ENCODE data around the gene BNC2.

DNA sequence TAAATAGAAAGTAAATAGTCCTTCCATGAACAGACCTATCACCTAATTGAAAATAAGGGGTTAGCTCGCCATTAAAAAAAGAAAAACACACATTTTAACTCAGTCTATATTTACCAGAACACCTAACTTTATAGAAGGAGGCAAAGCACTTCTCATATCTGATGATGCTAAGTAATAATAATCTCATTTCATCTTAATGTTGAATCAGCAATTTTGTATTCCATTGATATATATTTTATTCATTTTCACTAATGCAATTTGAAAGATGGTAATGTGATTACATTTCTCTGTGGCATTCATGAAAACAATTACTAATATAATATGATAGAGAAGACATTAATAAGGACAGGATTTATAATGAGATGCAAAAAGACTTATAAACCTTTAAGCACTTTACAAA is 276.7 kb downstream of the BNC2 start:
- TF ChIP-seq SAFB2 (CRISPR knock-in tag; IDR thresholded peaks at IDR 0.05; ENCODE audit: borderline replicate concordance, low read depth) (no peak), CHCHD3 (CRISPR knock-in tag; IDR thresholded peaks at IDR 0.05) (no peak), ZBTB38 (CRISPR knock-in tag; IDR thresholded peaks at IDR 0.05) (no peak), ZBTB21 (CRISPR knock-in tag; IDR thresholded peaks at IDR 0.05) (no peak), ZFX (CRISPR knock-in tag; IDR thresholded peaks at IDR 0.05; ENCODE audit: low read depth) (no peak), ZNF562 (CRISPR knock-in tag; IDR thresholded peaks at IDR 0.05; ENCODE audit: borderline replicate concordance) (no peak), ELF4 (CRISPR knock-in tag; IDR thresholded peaks at IDR 0.05; ENCODE audit: borderline replicate concordance) (no peak)
- TF ChIP-seq, protein P1, sequence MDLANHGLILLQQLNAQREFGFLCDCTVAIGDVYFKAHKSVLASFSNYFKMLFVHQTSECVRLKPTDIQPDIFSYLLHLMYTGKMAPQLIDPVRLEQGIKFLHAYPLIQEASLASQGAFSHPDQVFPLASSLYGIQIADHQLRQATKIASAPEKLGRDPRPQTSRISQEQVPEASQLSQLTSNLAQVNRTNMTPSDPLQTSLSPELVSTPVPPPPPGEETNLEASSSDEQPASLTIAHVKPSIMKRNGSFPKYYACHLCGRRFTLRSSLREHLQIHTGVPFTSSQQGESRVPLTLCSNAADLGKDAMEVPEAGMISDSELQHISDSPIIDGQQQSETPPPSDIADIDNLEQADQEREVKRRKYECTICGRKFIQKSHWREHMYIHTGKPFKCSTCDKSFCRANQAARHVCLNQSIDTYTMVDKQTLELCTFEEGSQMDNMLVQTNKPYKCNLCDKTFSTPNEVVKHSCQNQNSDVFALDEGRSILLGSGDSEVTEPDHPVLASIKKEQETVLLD (CRISPR knock-in tag; IDR thresholded peaks at IDR 0.05; ENCODE audit: low read depth), result no peak
- TF ChIP-seq, protein P2, sequence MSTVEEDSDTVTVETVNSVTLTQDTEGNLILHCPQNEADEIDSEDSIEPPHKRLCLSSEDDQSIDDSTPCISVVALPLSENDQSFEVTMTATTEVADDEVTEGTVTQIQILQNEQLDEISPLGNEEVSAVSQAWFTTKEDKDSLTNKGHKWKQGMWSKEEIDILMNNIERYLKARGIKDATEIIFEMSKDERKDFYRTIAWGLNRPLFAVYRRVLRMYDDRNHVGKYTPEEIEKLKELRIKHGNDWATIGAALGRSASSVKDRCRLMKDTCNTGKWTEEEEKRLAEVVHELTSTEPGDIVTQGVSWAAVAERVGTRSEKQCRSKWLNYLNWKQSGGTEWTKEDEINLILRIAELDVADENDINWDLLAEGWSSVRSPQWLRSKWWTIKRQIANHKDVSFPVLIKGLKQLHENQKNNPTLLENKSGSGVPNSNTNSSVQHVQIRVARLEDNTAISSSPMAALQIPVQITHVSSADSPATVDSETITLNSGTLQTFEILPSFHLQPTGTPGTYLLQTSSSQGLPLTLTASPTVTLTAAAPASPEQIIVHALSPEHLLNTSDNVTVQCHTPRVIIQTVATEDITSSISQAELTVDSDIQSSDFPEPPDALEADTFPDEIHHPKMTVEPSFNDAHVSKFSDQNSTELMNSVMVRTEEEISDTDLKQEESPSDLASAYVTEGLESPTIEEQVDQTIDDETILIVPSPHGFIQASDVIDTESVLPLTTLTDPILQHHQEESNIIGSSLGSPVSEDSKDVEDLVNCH (CRISPR knock-in tag; IDR thresholded peaks at IDR 0.05), result no peak
- TF ChIP-seq, protein P3, sequence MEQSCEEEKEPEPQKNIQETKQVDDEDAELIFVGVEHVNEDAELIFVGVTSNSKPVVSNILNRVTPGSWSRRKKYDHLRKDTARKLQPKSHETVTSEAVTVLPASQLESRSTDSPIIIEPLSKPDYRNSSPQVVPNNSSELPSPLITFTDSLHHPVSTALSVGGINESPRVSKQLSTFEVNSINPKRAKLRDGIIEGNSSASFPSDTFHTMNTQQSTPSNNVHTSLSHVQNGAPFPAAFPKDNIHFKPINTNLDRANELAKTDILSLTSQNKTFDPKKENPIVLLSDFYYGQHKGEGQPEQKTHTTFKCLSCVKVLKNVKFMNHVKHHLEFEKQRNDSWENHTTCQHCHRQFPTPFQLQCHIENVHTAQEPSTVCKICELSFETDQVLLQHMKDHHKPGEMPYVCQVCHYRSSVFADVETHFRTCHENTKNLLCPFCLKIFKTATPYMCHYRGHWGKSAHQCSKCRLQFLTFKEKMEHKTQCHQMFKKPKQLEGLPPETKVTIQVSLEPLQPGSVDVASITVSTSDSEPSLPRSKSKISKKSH (CRISPR knock-in tag; IDR thresholded peaks at IDR 0.05; ENCODE audit: borderline replicate concordance), result no peak
- TF ChIP-seq, protein P4, sequence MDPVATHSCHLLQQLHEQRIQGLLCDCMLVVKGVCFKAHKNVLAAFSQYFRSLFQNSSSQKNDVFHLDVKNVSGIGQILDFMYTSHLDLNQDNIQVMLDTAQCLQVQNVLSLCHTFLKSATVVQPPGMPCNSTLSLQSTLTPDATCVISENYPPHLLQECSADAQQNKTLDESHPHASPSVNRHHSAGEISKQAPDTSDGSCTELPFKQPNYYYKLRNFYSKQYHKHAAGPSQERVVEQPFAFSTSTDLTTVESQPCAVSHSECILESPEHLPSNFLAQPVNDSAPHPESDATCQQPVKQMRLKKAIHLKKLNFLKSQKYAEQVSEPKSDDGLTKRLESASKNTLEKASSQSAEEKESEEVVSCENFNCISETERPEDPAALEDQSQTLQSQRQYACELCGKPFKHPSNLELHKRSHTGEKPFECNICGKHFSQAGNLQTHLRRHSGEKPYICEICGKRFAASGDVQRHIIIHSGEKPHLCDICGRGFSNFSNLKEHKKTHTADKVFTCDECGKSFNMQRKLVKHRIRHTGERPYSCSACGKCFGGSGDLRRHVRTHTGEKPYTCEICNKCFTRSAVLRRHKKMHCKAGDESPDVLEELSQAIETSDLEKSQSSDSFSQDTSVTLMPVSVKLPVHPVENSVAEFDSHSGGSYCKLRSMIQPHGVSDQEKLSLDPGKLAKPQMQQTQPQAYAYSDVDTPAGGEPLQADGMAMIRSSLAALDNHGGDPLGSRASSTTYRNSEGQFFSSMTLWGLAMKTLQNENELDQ (CRISPR knock-in tag; IDR thresholded peaks at IDR 0.05; ENCODE audit: borderline replicate concordance), result no peak
